ENCODE results near the gene CMC4. TPM values are rescaled to one million over a fixed set of nuclear protein-coding genes. Genes with fewer than 3 reads are reported as not detected.

Gene CMC4, protein sequence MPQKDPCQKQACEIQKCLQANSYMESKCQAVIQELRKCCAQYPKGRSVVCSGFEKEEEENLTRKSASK
- 20.4 and 29.7 TPM in 2 replicates for total RNA-seq (2014; rRNA removed; shearing (Covaris generic))

DNA sequence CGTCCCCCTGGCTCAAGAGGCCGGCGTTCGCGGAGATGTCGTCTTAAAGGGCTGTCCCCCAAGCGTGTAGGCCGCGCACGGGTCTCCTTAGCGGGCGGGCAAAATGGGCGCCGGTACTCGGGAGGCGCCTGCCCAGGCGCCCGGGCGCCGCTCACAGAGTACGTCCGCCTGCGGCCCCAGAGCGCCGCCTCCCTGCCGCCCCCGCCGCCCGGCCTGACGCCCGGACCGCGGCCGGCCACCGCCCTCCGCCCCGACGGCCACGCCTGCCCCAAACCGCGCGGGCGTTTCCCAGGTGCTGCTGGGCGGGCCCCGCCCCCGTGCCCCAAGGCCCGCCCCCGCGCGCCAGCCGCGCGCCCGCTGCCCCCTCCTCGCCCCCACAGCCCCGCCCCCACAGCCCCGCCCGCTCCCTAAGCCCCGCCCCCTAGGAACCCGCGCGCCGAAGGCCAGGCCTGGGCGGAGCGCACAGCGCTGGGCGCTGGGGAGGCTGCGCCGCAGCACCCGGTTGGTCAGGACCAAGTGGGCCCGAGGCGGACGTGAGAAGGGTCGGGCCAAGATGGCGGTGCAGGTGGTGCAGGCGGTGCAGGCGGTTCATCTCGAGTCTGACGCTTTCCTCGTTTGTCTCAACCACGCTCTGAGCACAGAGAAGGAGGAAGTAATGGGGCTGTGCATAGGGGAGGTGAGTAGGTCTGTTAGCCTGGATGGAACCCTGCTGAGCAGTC lies at the start of gene CMC4, which contains the start of the genes BRCC3 and MTCP1:
Gene CMC4 (minus strand): TSS at position 162 of the 719 bp plus-strand sequence. CDS start 7,113 bp downstream, outside the sequence.
Gene BRCC3 (plus strand): TSS at position 534 of the 719 bp plus-strand sequence. CDS start 20 bp downstream, at position 554.
Gene MTCP1 (minus strand): TSS at position 162 of the 719 bp plus-strand sequence. CDS start 5,126 bp downstream, outside the sequence.
- peak; percentile 67 for DNase-seq (ENCODE audit: low spot score)

DNA sequence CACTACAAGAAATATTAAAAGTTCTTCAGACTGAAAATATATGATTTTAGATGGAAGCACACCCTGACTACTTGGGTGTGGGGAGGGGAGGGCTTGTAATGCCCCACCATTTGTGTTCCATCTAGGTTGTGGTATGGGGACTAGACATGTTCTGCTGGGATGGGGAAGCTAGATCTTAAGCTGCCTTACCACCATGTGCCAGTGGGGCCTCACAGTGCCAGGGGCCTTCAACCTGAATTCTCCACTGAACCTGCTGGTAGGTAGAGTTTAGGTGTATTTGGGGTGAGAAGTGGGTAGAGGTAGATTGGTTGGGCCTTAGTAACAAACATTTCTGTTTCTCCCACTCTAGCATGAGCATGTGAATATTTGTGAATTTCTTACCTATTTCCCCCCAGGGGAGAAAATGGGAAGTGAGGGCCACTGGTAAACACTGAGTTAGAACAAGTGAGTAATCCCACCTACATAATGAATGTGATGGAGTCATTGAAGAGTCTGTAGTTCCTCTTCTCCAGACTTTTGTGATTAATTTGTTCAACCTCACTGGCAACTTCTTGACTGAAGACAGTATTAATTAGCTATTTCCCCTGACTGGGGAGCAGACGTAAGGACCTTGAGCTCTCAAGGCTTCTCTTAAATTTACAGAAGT lies 44.4 kb upstream of the CMC4 start:
- no peak for DNase-seq (ENCODE audit: low spot score)

DNA sequence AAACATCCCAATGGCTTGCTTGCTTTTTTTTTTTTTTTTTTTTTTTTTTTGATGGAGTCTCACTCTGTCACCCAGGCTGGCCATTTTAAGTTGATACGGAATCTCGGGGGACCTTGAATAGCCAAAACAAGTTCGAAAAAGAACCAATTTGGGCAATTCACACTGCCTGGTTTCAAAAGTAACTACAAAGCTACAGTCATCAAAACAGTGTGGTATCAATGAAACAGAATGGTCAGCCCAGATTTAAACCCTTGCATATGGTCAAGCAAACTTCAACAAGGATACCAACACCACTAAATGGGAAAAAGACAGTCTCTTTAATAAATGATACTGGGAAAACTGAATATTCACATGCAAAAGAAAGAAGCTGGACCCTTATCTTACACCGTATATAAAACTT lies 42.2 kb upstream of the CMC4 start:
- DNase-seq (ENCODE audit: low spot score) = no peak

DNA sequence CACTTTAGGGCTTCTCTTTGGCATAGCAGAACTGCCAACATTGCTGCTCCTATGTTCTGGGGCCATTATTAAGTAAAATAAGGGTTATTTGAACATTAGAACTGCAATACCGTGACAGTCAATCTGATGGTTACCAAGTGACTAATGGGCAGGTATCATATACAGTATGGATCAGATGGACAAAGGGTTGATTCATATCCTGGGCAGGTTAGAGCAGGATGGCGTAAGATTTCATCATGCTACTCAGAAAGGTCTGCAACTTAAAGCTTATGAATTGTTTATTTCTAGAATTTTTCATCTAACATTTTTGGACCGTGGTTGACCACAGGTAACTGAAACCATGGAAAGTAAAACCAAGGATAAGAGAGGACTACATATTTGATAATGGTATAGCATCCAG lies 41.2 kb upstream of the CMC4 start:
- DNase-seq (ENCODE audit: low spot score) = peak; percentile 9

DNA sequence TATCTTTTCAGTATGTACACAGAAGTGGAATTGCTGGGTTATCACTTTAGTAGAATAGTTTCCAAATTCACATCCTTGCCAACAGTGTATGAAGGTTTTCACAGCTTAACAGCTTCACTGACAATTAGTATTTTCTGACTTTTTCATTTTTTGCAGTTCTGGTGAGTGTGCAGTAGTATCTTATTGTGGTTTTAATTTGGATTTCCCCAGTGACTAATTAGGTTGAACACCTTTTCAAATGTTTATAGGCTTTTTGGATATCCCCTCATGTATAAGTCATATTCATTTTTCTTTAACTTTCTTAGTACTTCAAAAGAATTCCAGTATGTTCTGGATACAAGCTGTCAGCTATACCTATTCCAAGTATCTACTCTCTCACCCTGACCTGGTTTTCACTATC lies 37.5 kb upstream of the CMC4 start:
- no peak for DNase-seq (ENCODE audit: low spot score)

DNA sequence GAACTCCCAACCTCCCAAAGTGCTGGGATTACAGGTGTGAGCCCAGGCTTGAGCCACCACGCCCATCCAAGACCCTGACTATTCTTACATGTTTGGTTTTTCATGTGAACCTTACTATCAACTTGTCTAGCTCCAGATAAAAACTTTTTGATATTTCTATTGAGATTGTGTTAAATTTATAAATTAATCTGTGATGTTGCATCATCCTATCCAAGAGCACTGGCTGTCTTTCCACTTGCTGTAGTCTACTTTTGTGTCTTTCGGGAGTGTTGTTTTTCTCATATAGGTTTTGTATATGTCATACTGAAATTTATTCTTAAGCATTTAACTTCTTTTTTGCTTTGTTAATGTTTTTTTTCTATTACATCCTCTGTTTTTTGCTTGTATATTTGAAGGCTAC lies 35.0 kb upstream of the CMC4 start:
- DNase-seq (ENCODE audit: low spot score) = no peak

DNA sequence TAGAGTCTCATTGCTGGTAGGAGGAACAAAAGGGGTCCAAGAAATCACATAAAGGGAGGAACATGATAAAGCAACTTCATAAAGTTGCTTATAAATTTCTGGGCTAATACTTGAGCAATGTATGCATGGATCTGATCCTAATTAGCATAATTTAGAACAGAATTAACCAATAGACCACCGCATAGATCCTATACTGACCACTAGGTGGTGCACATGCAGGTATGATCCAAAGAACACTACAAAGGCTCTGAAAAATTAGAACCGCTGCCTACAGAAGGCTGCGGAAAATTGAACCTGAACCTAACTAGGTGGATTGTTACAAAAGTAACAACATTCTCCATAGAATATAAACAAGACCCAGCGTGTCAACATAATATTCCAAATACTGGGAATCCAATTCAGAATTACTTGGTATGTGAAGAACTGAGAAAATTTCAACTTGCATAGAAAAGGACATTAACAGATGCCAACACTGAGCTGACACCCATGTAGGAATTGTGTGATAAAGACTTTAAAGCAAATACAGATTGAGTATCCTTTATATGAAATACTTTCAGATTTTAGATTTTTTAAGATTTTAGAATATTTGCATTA lies 23.6 kb upstream of the CMC4 start:
- peak; percentile 13 for DNase-seq (ENCODE audit: low spot score)

DNA sequence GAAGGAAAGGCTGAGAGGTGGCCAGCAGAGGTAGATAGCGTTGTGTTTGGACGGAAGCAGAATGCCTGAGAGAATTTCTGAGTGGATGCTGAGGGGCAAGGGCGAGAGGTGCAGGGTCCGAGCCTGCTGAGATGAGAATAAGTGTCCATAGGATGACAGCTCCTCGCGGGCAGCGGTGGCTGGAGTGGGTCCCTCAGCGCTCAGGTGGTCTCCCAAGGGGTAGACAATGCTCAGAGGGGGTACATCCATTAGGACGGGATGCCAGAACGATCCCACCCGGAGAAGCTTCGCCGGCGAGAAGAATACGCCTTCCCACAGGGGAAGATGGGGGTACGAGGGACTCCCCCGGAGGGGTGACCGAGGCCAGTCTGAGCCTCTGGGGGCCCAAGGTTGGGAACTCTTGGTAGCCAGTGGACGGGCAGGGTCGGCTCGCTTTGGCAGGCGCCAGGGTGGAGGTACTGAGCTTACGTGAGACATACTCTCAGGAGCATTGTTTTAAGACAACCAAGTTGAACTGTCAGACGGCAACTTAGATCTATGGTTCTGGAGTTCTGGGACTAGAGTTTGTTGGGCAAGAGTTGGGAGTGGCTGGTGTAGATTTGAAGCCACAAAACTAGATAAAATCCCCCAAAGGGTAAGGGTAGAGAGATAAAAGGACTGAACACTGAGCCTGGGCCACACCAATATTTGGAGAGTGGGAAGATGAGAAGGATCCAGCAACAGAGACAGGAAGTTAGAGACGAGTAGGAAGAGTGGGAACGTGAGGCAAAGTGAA lies 16.2 kb upstream of the CMC4 start:
- DNase-seq (ENCODE audit: low spot score) = no peak

DNA sequence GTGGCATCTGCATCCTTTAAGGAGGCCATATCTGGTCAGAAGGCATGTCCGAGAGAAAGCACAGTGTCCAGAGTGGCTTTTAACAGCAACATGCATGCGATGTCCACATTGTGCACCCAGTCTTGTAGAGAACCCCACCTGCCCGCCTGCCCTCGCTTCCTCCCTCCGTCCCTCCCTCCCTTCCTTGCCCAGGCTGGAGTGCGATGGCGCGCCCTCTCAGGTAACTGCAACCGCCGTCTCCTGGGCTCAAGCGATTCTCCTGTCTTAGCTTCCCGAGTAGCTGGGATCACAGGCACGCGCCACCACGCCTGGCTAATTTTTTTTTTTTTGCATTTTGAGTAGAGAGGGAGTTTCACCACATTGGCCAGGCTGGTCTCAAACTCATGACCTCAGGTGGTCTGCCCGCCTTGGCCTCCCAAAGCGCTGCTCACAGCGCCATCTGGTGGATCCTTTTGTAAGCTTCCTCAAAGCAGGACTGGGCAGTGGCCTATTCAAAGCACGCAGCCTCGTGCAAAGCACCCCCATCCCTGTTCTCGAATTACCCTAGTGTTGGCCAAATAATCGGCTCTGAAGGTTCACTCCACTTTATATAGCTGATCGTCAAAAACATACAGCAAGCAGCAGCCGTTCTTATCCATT lies 15.4 kb upstream of the CMC4 start:
- peak; percentile 21 for DNase-seq (ENCODE audit: low spot score)

DNA sequence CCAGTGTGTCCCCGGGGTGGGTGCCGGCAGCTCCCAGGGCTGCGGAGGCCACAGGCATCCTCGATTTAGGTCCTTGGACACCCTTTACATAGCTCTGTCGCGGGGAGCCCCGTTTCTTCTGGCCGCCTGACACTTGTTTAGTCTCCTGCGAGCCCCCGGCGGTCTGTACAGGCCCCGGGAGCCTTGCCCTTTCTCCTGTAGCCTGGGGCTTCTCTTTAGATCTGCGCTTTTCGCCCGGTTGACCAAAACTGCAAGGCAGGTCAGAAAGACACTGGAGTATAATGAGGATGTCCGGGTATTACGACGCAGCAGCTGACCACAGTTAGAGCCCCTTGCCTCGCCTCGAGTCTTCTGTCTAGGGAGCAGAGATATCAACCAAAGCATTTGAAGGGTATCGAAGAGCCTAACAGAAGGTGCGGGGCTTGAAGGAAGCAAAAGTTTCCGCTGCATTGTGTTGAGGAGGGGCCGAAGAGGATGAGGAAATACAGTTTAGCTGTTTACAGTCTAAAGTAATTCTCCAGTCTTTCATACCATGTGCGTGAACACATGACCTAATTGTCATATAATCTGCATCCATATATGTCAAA lies 851 bp upstream of the CMC4 start:
- DNase-seq (ENCODE audit: low spot score) = no peak

DNA sequence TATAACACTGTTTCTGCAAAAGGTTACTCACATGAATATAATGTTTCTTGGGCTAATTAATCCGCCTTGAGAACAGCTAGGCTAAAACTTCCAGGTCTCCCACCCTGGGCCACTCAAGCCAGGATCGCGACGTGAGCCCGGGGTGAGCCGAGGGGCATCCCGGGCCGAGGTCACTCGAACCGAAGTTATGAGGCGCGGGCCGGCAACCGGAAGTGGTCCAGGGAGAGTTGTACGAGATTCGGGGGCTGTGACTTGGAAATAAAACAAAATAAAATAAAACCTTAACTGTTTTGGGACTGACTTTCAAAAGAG lies 317 bp downstream of the CMC4 start:
- DNase-seq (ENCODE audit: low spot score) = peak; percentile 4

DNA sequence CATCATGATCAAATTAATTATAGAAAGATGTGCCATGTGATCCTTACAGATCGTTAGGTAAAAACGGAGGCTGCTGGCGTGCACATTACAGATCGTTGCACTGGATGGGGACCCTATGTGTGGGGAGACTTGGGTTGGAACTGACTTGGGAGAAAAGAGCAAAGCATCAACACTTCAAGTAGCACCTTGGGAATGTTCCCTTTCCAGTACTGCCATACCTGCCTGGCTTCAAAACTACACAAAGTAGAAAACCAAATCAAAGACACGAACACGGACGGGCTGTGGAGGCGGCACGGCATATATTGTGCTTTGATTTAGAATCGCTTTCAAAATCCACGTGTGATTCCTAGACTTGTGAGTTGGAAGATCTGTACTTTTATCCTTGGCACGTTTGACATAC lies 898 bp downstream of the CMC4 start:
- DNase-seq (ENCODE audit: low spot score) = no peak

DNA sequence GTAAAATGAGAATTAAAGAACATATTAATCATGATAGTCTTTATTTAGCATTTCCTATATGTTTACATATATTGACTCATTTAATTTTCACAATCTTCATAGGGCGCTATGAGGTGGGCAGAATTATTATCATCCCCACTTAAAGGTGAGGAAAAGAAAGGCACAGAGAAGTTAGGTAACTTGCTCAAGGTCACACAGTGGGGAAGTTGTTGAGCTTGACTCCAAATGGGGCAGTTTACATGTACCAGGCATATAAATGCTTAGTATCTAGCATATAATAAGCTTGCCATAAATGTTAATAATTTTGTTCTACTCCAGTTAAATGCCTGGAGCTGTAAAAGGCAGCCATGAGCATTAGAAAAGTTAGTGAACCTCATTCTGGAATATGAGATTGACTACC lies 1.5 kb downstream of the CMC4 start:
- no peak for DNase-seq (ENCODE audit: low spot score)

DNA sequence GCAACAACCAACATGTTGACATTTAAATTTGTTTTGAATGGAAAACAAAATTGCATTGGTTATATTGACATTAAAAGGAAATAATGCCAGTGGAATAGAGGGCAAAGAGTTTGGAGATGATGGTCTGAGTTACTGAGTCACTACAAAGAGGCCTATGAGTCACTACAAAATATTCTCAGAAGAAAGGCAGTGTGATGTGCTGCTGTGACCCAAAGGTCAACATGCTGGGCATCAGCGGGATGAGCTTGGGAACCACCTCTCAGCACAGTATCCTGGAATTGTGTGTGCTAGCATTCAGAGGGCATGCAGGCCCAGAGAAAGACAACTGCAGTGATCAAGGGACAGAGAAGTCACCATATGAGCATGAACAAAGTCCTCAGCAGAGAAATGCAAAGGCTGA lies 2.8 kb downstream of the CMC4 start:
- DNase-seq (ENCODE audit: low spot score) = peak; percentile 18

DNA sequence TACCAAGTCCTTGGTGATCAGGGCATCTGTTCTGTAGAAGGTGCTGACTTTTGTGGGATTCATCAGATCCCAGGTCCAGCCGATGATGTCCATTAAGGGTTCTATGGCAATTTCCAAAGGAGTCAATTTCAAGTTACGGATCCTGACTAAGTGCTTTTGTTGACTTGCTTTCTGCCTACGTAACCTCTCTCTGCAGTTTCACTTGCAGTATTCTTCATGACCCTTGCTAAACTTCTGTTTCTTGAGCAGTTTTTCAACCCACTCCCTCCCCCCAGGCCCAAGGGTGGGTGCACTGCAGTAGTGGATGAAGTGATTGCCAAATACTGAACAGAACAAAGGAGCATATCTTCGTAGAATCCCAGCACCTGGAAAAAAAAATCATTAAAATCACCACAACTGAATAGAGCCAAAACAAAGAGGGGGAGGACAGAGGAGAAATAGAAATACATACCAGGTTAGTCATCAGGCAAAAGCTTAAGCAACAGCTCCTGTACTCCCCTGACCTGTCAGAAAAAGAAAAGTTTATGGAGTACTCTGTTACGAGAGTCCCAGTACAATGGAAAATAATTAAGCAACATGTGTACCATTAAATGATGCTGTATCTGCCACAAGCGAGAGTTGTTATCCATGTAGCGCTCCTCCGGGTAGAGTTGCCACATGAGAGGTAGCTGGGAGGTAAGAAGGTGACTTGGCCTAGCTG lies 5.8 kb downstream of the CMC4 start:
- peak; percentile 12 for DNase-seq (ENCODE audit: low spot score)

DNA sequence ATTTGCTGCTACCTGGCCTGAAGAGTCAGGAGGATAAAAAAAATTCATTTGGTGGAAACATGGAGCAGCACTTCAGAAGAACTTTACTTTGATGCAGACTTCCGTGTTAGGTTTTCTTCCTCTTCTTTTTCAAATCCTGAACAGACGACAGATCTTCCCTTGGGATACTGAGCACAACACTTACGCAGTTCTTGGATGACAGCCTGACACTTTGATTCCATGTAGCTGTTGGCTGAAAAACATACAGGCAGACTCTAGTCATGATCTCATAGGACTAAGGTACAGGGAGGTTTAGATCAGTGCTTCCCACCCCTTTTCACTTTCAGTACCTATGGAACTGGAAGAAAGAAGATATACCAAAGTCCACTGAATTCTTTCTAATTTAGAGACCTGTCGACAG lies 9.2 kb downstream of the CMC4 start:
- DNase-seq (ENCODE audit: low spot score) = no peak

DNA sequence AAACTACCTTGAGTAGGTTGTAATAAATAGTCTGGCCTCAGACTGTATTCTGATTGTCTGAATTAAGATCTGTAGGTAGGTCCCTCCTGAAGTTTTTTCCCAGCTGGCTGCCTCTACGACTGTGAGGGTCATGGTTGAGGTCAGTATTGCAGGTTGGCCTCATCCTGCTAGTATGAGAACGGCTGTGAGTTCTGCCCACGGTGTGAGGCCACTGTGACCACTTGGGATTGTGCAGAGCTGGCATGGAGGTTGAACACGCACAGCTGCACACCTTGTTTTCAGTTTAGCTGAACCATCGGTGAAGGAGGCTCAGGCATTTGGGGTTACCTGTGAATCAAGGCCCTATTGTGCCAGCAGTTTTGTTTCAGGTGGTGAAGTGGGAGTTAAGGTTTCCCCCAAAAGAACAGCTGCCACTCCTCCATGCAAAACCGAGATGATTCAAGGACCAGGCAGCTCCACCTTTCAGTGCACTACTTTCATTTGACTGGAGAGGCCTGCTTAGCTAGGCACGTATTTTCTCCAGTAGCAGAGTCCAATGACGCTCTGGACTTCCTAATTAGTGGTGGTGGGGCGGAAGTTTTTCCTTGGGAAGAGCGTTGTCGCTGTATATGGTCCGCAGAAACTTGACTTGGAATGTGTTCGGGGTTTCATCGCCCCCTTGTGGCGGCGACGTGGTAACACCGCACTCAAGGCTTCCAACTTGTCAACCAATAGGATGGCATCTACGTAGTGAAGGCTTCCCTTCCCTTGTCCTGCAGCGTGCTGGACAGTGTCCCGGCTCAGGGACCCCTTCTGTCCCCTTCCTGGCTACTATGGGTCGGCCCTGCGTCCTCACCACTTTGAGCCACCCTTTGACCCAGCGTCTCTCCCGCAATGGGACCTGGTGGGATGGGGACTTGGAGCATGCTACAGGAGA lies 13.8 kb downstream of the CMC4 start:
- peak; percentile 62 for DNase-seq (ENCODE audit: low spot score)

DNA sequence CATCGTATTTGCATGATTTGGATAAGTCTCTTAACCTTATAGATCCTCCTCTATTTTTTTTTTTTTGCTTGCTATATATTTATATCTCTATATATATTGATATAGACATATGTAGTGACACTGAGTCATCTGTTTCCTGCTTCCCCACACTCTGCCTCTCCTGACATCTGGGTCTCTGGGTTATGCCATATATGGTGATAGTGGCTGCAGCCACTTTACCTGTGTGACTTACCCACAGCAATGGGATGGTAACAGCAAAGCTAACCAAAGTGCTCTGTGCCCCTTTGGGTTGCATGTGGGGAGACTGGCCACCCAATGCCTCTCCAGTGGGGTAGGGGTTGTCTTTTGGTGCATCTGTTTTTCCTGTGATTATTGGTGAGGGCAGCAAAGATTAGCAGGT lies 14.5 kb downstream of the CMC4 start:
- no peak for DNase-seq (ENCODE audit: low spot score)

DNA sequence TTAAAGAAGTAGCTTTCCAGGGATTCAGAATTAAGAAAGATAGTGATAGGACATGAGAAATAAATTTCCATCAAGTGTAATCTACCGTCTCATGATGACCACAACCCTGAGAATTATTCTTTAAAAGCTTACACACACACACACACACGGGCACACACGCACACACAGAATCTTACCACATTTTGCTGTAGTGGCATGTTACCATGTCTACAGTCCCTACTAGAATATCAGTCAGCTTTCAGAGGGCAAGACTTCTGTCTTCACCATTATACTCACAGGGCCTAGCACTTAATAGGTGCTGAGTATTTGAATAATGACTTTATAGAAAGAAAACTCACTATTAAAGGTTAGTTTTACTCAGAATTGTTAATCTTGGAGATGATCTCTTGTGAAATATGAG lies 15.4 kb downstream of the CMC4 start:
- DNase-seq (ENCODE audit: low spot score) = no peak

DNA sequence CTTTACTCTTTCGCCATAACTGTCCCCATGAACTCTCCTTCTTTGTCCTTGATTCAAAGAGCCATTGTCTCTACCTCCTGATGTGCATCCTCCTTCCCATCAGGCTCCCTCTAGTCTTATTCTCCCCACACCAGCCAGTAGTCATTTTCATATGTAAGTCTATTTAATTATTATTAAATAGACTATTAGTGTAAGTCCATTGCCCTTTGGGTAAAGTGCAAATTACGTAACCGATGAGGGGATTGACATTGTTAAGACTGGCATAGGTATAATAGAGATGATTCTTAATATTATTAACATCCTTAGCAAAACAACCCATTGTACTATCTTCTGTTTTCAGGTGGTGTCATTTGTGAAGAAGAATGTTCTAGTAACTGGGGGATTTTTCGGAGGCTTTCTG lies 16.7 kb downstream of the CMC4 start:
- no peak for DNase-seq (ENCODE audit: low spot score)
